HG03442 (cell line): ENCODE data around the gene RAB5B.
"Not testable (repeated sequence)": the region's sequence is repeated elsewhere in the genome, so short reads cannot be mapped to it uniquely, and the experiment has no call there.

ENCODE experiments used
- ATAC-seq: cut with Tn5 transposase; IDR thresholded peaks from one replicate; pipeline ENCODE4 v1.9.1; 2021; ENCODE audit warnings: mild to moderate bottlenecking, moderate library complexity; ENCODE audit not compliant: unreplicated experiment

RAB5B gene

GRCh38 chr12:56013482-56013881 is 39.6 kb downstream of the RAB5B start:
- ATAC-seq = no peak

- ATAC-seq = no peak
Measured at GRCh38 chr12:56014205-56014604, 40.3 kb downstream of the RAB5B start.

- ATAC-seq = no peak
Measured at GRCh38 chr12:56017181-56017580, 43.3 kb downstream of the RAB5B start.

- no peak for ATAC-seq
Measured at GRCh38 chr12:56018356-56018755, 44.5 kb downstream of the RAB5B start.

- no peak for ATAC-seq
Measured at GRCh38 chr12:56020423-56021184, 46.7 kb downstream of the RAB5B start, which contains the start of gene IKZF4. Gene IKZF4 (plus strand): TSS chr12:56021043. CDS start chr12:56021494, 451 bp downstream.

- no peak for ATAC-seq
Measured at GRCh38 chr12:56021889-56022497, 48.1 kb downstream of the RAB5B start.

- no peak for ATAC-seq
Measured at GRCh38 chr12:56028511-56029165, 54.8 kb downstream of the RAB5B start.

GRCh38 chr12:56029166-56029519 is 55.3 kb downstream of the RAB5B start:
- ATAC-seq = no peak

- ATAC-seq = no peak
Measured at GRCh38 chr12:56029666-56030293, 55.9 kb downstream of the RAB5B start.

GRCh38 chr12:56031987-56032386 is 58.1 kb downstream of the RAB5B start:
- ATAC-seq = no peak

GRCh38 chr12:56034586-56035332 is 60.9 kb downstream of the RAB5B start:
- ATAC-seq = no peak

- no peak for ATAC-seq
Measured at GRCh38 chr12:56037161-56037560, 63.3 kb downstream of the RAB5B start.

- ATAC-seq = no peak
Measured at GRCh38 chr12:56038022-56038655, 64.3 kb downstream of the RAB5B start.

GRCh38 chr12:56040151-56040550 is 66.3 kb downstream of the RAB5B start:
- no peak for ATAC-seq

GRCh38 chr12:56040963-56041551 is 67.2 kb downstream of the RAB5B start:
- peak; percentile 5 for ATAC-seq

GRCh38 chr12:56041552-56042429 is 67.9 kb downstream of the RAB5B start, which contains the start of gene RPS26:
Gene RPS26 (plus strand): TSS chr12:56041918. CDS start chr12:56042167, 249 bp downstream.
- peak; percentile 93 for ATAC-seq

GRCh38 chr12:56042430-56042813 is 68.5 kb downstream of the RAB5B start:
- not testable (repeated sequence) for ATAC-seq

GRCh38 chr12:56042843-56043242 is 69.0 kb downstream of the RAB5B start:
- ATAC-seq = no peak
